Natural killer cell (primary cell): ENCODE measurements around the gene DGKD. TPM values are rescaled to one million over a fixed set of nuclear protein-coding genes. Genes with fewer than 3 reads are reported as not detected.

Experiments
- ATAC-seq, 3 donors: fragments of 150-1000 bp in 2 of 3; fragments of 200-7000 bp in 1 of 3; cut with Tn5 transposase; 1 replicate in 1 of 3; 2 replicates in 2 of 3; pipeline ENCODE4 v1.10.0; 2021; ENCODE audit warnings: mild to moderate bottlenecking in 2 of 3, moderate library complexity in 2 of 3
- DNase-seq, 2 donors: peaks; one replicate each; pipeline versions ENCODE4 v3.0.0 to v3.0.0-alpha.2; 2013 to 2021; ENCODE audit warnings: mixed read lengths in 1 of 2
- H3K27ac ChIP-seq: one replicate; pipeline ENCODE4 v1.5.1; 2013; ENCODE audit warnings: mild to moderate bottlenecking, low read length
- H3K27me3 ChIP-seq: one replicate; pipeline ENCODE4 v1.6.1; 2013; ENCODE audit warnings: low read length; ENCODE audit not compliant: control insufficient read depth, insufficient read depth
- H3K36me3 ChIP-seq: one replicate; pipeline ENCODE4 v1.6.1; 2013; ENCODE audit warnings: low read length; ENCODE audit not compliant: control insufficient read depth, insufficient read depth
- H3K4me1 ChIP-seq: one replicate; pipeline ENCODE4 v1.6.1; 2013; ENCODE audit warnings: low read length; ENCODE audit not compliant: control insufficient read depth, insufficient read depth
- H3K4me3 ChIP-seq: one replicate; pipeline ENCODE4 v1.5.1; 2013; ENCODE audit warnings: low read length
- H3K9me3 ChIP-seq: one replicate; pipeline ENCODE4 v1.6.1; 2013; ENCODE audit warnings: low read length; ENCODE audit not compliant: control insufficient read depth, insufficient read depth
- H3K27ac Mint-ChIP-seq, 2 donors: one replicate each; pipeline ENCODE4 v1.8.0; 2022; ENCODE audit warnings: mild to moderate bottlenecking in 2 of 2, mixed read lengths in 2 of 2, moderate library complexity in 1 of 2
- H3K27me3 Mint-ChIP-seq, 2 donors: one replicate each; pipeline ENCODE4 v1.8.0; 2022; ENCODE audit warnings: low read depth in 2 of 2, mixed read lengths in 2 of 2
- H3K36me3 Mint-ChIP-seq: one replicate; pipeline ENCODE4 v1.8.0; 2022; ENCODE audit warnings: mixed read lengths
- H3K4me1 Mint-ChIP-seq, 2 donors: one replicate each; pipeline ENCODE4 v1.8.0; 2022; ENCODE audit warnings: mixed read lengths in 2 of 2
- H3K4me3 Mint-ChIP-seq: one replicate; pipeline ENCODE4 v1.8.0; 2022; ENCODE audit warnings: mild to moderate bottlenecking, moderate library complexity, mixed read lengths
- H3K9me3 Mint-ChIP-seq, 2 donors: one replicate each; pipeline ENCODE4 v1.8.0; 2022; ENCODE audit warnings: mixed read lengths in 2 of 2
- CTCF ChIP-seq: fragments of 200-600 bp; IDR thresholded peaks from one replicate; pipeline ENCODE4 v1.8.0; 2022; ENCODE audit warnings: antibody characterized with exemption
- WGBS: methylation state at CpG from one replicate; pipeline ENCODE4 v1.1.7; 2013; ENCODE audit warnings: missing lambda C conversion rate; ENCODE audit not compliant: insufficient coverage; 5-methylcytosine and 5-hydroxymethylcytosine counted together
- intact Hi-C: fragments of 100-400 bp; cut with micrococcal nuclease; formaldehyde crosslinking; loops from one replicate; pipeline ENCODE4 v1.14.2; 2022
- total RNA-seq, 4 donors: library from RNA; stranded (reverse); fragments of 120-200 nt in 1 of 4; gene quantifications; one replicate each; pipeline versions ENCODE4 v1.2.3 to v1.2.4, GENCODE V29; 2013 to 2022

Gene DGKD
- total RNA-seq, 3 donors from 2014 or later (not counting 1 experiment from before 2014, with no cell fraction given): 299 to 456 (median 329) TPM

DNA sequence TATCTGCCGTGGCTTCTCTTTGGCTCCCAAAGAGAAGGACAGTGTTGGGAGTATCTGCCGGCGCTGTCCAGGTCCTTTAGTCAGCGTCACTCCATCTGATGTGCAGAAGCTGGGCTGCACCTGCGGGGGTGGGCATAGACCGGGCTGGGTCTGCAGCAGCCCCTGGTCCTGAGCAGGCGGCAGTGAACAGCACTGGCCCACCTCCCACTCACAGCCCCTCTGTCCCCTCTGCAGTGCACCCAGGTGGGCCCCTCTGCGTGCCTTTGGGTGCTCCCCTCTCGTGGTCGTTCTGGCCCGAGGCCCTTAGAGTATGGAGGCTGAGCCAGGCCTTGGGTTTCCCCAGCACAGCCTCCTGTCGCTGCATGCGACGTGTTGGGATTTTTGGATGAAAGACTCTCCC, 116.5 kb downstream of the DGKD start:
- Mint-ChIP-seq H3K36me3 (peaks cover 19% of the 10 kb centered on the region), H3K9me3 (no peaks in the 10 kb centered on the region), H3K27me3 (no peaks in the 10 kb centered on the region), H3K4me3 (no peak overlapping the region), H3K4me1 (no peaks in the 10 kb centered on the region), H3K27ac (no peak overlapping the region)
- Histone ChIP-seq H3K4me1 (no peaks in the 10 kb centered on the region), H3K36me3 (peaks cover 67% of the 10 kb centered on the region), H3K4me3 (no peak overlapping the region), H3K27me3 (no peaks in the 10 kb centered on the region), H3K9me3 (no peaks in the 10 kb centered on the region), H3K27ac (no peak overlapping the region)
- ATAC-seq (no peak), DNase-seq (peak in 1 of 2 donors; percentile 9)
- TF ChIP-seq CTCF: no peak
- 97% methylated on average over 14 of the region's 14 CpGs for WGBS
- intact Hi-C loops: no loop called here

DNA sequence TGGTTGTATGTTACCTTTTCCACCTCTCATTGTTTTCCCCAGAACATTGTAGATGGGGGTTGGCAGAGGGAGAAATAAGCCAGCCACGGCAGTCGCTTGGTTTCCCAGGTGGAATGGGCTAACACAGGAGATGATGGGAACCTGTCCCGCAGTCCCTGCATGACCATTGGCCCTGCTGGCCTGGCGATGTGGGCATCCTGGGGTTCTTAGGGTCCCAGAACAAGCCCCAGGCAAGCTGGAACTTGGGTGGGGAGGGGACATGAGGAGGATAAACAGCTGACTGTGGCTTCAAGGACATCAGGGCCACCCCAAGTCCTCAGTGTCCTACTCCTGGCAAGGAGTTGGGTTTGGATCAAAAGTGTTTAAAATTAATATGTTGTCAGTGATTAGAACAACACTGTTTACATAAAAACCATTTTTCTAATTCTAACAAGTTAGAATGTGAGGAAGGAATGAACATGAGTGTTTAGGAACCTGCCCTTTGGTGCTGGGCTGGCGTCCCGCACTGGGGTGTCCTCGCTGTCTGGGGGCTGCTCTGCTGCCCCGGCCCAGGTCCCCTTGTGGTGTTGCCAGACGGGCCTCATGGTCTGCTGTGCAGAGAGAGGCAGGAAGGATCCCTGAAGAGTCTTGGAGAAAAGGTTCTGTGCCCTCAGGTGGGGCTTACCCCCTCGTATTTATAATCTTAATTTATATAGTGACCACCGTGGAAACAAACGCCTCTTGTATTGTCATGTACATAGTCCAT, 117.2 kb downstream of the DGKD start:
- Histone ChIP-seq H3K4me3 (no peak overlapping the region), H3K36me3 (peaks cover 61% of the 10 kb centered on the region), H3K27ac (no peak overlapping the region), H3K27me3 (no peaks in the 10 kb centered on the region), H3K9me3 (no peaks in the 10 kb centered on the region), H3K4me1 (no peaks in the 10 kb centered on the region)
- H3K27me3 Mint-ChIP-seq: no peaks in the 10 kb centered on the region
- no peak for TF ChIP-seq CTCF
- no peak overlapping the region for H3K4me3 Mint-ChIP-seq
- H3K4me1 Mint-ChIP-seq: no peaks in the 10 kb centered on the region
- intact Hi-C loops: no loop called here
- peak overlapping the region in 1 of 2 donors; percentile 24 for H3K27ac Mint-ChIP-seq
- over 99% methylated on average over 10 of the region's 12 CpGs for WGBS
- peaks cover 14% of the 10 kb centered on the region for H3K36me3 Mint-ChIP-seq
- ATAC-seq (no peak), DNase-seq (peak in 1 of 2 donors; percentile 10)
- H3K9me3 Mint-ChIP-seq: no peaks in the 10 kb centered on the region

DNA sequence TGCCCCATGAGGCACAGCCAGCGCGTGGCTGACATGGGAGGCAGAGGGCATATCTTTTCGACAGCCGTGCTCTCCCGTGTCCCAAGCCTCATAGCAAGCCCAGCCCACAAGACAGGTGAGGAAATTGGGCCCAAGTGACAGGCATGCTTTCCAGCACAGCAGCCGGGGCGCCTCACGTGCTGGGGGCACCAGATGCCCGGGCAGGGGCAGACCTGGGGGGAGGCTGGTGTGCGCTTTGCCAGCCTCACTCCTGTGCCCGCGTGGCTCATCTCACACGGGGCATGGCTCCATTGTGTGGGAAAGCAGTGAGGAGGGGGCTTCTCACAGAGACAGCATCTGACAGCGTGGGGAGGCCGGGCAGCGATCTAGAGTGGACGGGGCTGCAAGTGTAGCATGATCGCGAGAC, 119.1 kb downstream of the DGKD start:
- Histone ChIP-seq H3K4me3 (no peak overlapping the region), H3K36me3 (peaks cover 50% of the 10 kb centered on the region), H3K27me3 (no peaks in the 10 kb centered on the region), H3K9me3 (no peaks in the 10 kb centered on the region), H3K27ac (no peak overlapping the region), H3K4me1 (no peaks in the 10 kb centered on the region)
- Mint-ChIP-seq H3K4me3 (no peak overlapping the region), H3K27ac (peak overlapping the region in 1 of 2 donors; percentile 24), H3K27me3 (no peaks in the 10 kb centered on the region), H3K9me3 (no peaks in the 10 kb centered on the region), H3K4me1 (no peaks in the 10 kb centered on the region), H3K36me3 (peaks cover 11% of the 10 kb centered on the region)
- intact Hi-C loops: no loop called here
- no peak for ATAC-seq
- no peak for TF ChIP-seq CTCF
- 96% methylated on average over 19 of the region's 19 CpGs for WGBS
- no peak for DNase-seq

DNA sequence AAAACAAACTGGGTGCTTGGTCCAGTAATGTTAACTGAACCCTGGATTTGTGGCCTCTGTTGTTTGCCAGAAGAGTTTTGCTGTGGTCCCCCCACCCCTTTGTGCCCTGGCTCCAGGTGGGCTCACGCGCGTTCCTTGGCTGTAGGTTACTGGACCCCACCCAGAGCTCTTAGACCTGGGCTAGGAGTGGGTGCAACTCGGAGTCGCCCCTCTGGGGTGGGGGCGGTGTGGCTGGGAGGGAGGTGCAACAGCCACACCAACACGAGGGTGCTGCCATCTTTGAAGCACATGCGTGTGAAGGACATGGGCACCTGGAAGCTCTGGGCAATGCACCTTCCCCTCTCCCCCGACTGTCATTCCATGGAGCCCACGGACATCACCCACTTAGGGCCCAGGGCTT, 119.6 kb downstream of the DGKD start:
- H3K4me1 Mint-ChIP-seq: no peaks in the 10 kb centered on the region
- no peak overlapping the region for H3K4me3 Mint-ChIP-seq
- no peak overlapping the region for H3K27ac Mint-ChIP-seq
- no peak overlapping the region for H3K4me3 ChIP-seq
- intact Hi-C loops: no loop called here
- no peaks in the 10 kb centered on the region for H3K4me1 ChIP-seq
- no peak overlapping the region for H3K27ac ChIP-seq
- no peak for TF ChIP-seq CTCF
- no peaks in the 10 kb centered on the region for H3K27me3 Mint-ChIP-seq
- peaks cover 47% of the 10 kb centered on the region for H3K36me3 ChIP-seq
- peaks cover 11% of the 10 kb centered on the region for H3K36me3 Mint-ChIP-seq
- no peaks in the 10 kb centered on the region for H3K9me3 ChIP-seq
- no peaks in the 10 kb centered on the region for H3K9me3 Mint-ChIP-seq
- DNase-seq: no peak
- ATAC-seq: peak in 1 of 3 donors; percentile 11
- WGBS: 95% methylated on average over 10 of the region's 10 CpGs
- H3K27me3 ChIP-seq: no peaks in the 10 kb centered on the region
